Nucleus accumbens (tissue), 56 donors: ENCODE measurements around the gene VGLL4.

ENCODE experiments used
- DNase-seq, 56 donors: peaks; one replicate each; lab custom pipeline; 2025; lab: John Stamatoyannopoulos, UW

VGLL4 gene

GRCh38 chr3:11653298-11654055, 9.8 kb upstream of the VGLL4 start:
- no peak for DNase-seq

GRCh38 chr3:11651900-11652299, 8.2 kb upstream of the VGLL4 start:
- DNase-seq = no peak

GRCh38 chr3:11651477-11651876, 7.8 kb upstream of the VGLL4 start:
- no peak for DNase-seq

- DNase-seq = no peak
Measured at GRCh38 chr3:11650391-11650790, 6.7 kb upstream of the VGLL4 start.

GRCh38 chr3:11648735-11649134, 5.0 kb upstream of the VGLL4 start:
- no peak for DNase-seq

GRCh38 chr3:11643201-11643603, 513 bp downstream of the VGLL4 start:
- peak in 40 of 56 donors; percentile 9 to 78 (median 48) for DNase-seq

GRCh38 chr3:11642431-11643191, 1.1 kb downstream of the VGLL4 start:
- peak in 54 of 56 donors; percentile 31 to 87 (median 70) for DNase-seq

GRCh38 chr3:11641683-11642430, 1.9 kb downstream of the VGLL4 start:
- DNase-seq = peak in 2 of 56 donors; percentile 9 to 10

GRCh38 chr3:11641316-11641682, 2.4 kb downstream of the VGLL4 start:
- no peak for DNase-seq

GRCh38 chr3:11640009-11640673, 3.6 kb downstream of the VGLL4 start:
- no peak for DNase-seq

- DNase-seq = peak in 21 of 56 donors; percentile 8 to 57 (median 24)
Measured at GRCh38 chr3:11638495-11639358, 5.0 kb downstream of the VGLL4 start.

- peak in 1 of 56 donors; percentile 17 for DNase-seq
Measured at GRCh38 chr3:11637901-11638458, 5.7 kb downstream of the VGLL4 start.

- no peak for DNase-seq
Measured at GRCh38 chr3:11636394-11636770, 7.3 kb downstream of the VGLL4 start.

GRCh38 chr3:11635680-11636393, 7.9 kb downstream of the VGLL4 start:
- no peak for DNase-seq

GRCh38 chr3:11634974-11635612, 8.6 kb downstream of the VGLL4 start:
- no peak for DNase-seq

- DNase-seq = no peak
Measured at GRCh38 chr3:11634081-11634635, 9.6 kb downstream of the VGLL4 start.

- DNase-seq = no peak
Measured at GRCh38 chr3:11632966-11633365, 10.7 kb downstream of the VGLL4 start.

GRCh38 chr3:11632564-11632963, 11.2 kb downstream of the VGLL4 start:
- DNase-seq = no peak
